ENCODE results near the gene SPATA6. TPM values are rescaled to one million over a fixed set of nuclear protein-coding genes. Genes with fewer than 3 reads are reported as not detected.

Gene SPATA6
- total and polyA plus RNA-seq, 2 of the 4 experiments (the other 2 are of a cell fraction): 1.1 to 2.0 TPM

DNA sequence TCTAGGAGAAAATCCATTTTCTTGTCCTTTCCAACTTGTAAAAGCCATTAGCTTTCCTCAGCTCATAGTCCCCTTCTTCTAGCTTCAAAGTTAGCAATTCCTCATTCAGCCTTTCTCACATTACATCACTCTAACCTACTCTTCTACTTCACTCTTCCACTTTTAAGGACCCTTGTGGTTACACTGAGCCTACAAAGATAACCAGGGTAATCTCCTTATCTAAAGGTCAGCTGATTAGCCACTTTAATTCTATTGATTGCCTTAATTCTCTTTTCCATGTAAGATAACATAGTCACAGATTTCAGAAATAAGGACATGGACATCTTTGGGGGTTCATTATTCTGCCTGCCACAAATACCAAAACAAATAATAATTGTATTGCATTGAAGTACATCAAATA lies 8.5 kb upstream of the SPATA6 start:
- H2BK20ac ChIP-seq (ENCODE audit: low read depth, low read length): no peak overlapping the region
- no peak overlapping the region for H2AFZ ChIP-seq (replicated peaks; ENCODE audit: low read length, poor library complexity)
- no peak overlapping the region for H3K9ac ChIP-seq (ENCODE audit: low read depth, low read length)
- H2AK5ac ChIP-seq (ENCODE audit: low read depth, low read length): no peak overlapping the region
- no peak overlapping the region for H3K23ac ChIP-seq (ENCODE audit: low read depth, low read length)
- H3K9me1 ChIP-seq (ENCODE audit: insufficient read depth, low read length): no peaks in the 10 kb centered on the region
- H3K4me3 ChIP-seq (ENCODE audit: insufficient read depth, low read depth, low read length): no peak overlapping the region
- no peak for TF ChIP-seq CEBPB (IDR thresholded peaks at IDR 0.05; ENCODE audit: low read depth, low read length)
- TF ChIP-seq MAFK (IDR thresholded peaks at IDR 0.05; ENCODE audit: low read depth, low read length): no peak
- no peak for TF ChIP-seq SMC3 (IDR thresholded peaks at IDR 0.05; ENCODE audit: low read depth, low read length)
- no peak for TF ChIP-seq RAD21 (IDR thresholded peaks at IDR 0.05; ENCODE audit: low read length)
- TF ChIP-seq BHLHE40 (IDR thresholded peaks at IDR 0.05; ENCODE audit: low read depth, low read length): no peak
- TF ChIP-seq MAZ (IDR thresholded peaks at IDR 0.05; ENCODE audit: borderline replicate concordance, low read depth, low read length): no peak
- TF ChIP-seq RFX5 (IDR thresholded peaks at IDR 0.05; ENCODE audit: low read depth, low read length): no peak
- TF ChIP-seq NFE2L2 (IDR thresholded peaks at IDR 0.05; ENCODE audit: low read depth, low read length): no peak
- TF ChIP-seq, protein P1, sequence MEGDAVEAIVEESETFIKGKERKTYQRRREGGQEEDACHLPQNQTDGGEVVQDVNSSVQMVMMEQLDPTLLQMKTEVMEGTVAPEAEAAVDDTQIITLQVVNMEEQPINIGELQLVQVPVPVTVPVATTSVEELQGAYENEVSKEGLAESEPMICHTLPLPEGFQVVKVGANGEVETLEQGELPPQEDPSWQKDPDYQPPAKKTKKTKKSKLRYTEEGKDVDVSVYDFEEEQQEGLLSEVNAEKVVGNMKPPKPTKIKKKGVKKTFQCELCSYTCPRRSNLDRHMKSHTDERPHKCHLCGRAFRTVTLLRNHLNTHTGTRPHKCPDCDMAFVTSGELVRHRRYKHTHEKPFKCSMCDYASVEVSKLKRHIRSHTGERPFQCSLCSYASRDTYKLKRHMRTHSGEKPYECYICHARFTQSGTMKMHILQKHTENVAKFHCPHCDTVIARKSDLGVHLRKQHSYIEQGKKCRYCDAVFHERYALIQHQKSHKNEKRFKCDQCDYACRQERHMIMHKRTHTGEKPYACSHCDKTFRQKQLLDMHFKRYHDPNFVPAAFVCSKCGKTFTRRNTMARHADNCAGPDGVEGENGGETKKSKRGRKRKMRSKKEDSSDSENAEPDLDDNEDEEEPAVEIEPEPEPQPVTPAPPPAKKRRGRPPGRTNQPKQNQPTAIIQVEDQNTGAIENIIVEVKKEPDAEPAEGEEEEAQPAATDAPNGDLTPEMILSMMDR (conservative IDR thresholded peaks at IDR 0.05; ENCODE audit: low read depth, low read length): no peak
- TF ChIP-seq CHD1 (IDR thresholded peaks at IDR 0.05; ENCODE audit: low read depth, low read length): no peak
- TF ChIP-seq POLR2A (IDR thresholded peaks at IDR 0.05; ENCODE audit: low read depth, low read length): no peak
- TF ChIP-seq RCOR1 (IDR thresholded peaks at IDR 0.05; ENCODE audit: insufficient replicate concordance, low read length): no peak
- no peak for TF ChIP-seq MXI1 (IDR thresholded peaks at IDR 0.05; ENCODE audit: borderline replicate concordance, low read depth, low read length)
- TF ChIP-seq, protein P2, sequence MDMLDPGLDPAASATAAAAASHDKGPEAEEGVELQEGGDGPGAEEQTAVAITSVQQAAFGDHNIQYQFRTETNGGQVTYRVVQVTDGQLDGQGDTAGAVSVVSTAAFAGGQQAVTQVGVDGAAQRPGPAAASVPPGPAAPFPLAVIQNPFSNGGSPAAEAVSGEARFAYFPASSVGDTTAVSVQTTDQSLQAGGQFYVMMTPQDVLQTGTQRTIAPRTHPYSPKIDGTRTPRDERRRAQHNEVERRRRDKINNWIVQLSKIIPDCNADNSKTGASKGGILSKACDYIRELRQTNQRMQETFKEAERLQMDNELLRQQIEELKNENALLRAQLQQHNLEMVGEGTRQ (IDR thresholded peaks at IDR 0.05; ENCODE audit: low read depth, low read length): no peak
- TF ChIP-seq, protein P3, sequence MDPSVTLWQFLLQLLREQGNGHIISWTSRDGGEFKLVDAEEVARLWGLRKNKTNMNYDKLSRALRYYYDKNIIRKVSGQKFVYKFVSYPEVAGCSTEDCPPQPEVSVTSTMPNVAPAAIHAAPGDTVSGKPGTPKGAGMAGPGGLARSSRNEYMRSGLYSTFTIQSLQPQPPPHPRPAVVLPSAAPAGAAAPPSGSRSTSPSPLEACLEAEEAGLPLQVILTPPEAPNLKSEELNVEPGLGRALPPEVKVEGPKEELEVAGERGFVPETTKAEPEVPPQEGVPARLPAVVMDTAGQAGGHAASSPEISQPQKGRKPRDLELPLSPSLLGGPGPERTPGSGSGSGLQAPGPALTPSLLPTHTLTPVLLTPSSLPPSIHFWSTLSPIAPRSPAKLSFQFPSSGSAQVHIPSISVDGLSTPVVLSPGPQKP (IDR thresholded peaks at IDR 0.05; ENCODE audit: borderline replicate concordance, low read depth, low read length): no peak
- TF ChIP-seq FOS (IDR thresholded peaks at IDR 0.05; ENCODE audit: low read depth, low read length): no peak
- no peak overlapping the region for H4K5ac ChIP-seq (ENCODE audit: low read depth, low read length)
- H4K91ac ChIP-seq (ENCODE audit: insufficient read depth, low read depth, low read length): no peak overlapping the region
- H3K18ac ChIP-seq (ENCODE audit: low read depth, low read length): no peak overlapping the region
- H2AK9ac ChIP-seq (replicated peaks; ENCODE audit: low read depth, low read length, poor library complexity): no peak overlapping the region
- H4K20me1 ChIP-seq (ENCODE audit: insufficient read depth, low read length): no peaks in the 10 kb centered on the region
- H2BK5ac ChIP-seq (ENCODE audit: low read depth, low read length, poor library complexity, severe bottlenecking): no peak overlapping the region
- no peak overlapping the region for H3K27ac ChIP-seq (ENCODE audit: insufficient read depth, low read length)
- ChIA-PET CTCF (no interaction called here), POLR2A (ENCODE audit: unreplicated experiment) (no interaction called here)
- no peaks in the 10 kb centered on the region for H3K4me1 ChIP-seq (ENCODE audit: control insufficient read depth, insufficient read depth, low read length)
- no TSS peak for BruUV-seq (replicated peaks)
- intact Hi-C loops (cut with micrococcal nuclease) (no loop called here), in situ Hi-C loops (cut with MboI; ENCODE audit: low sequenced_read_pairs) (no loop called here), dilution Hi-C loops (cut with HindIII; ENCODE audit: low sequenced_read_pairs, unreplicated experiment) (no loop called here)
- H3K4me2 ChIP-seq (ENCODE audit: low read depth, low read length): no peak overlapping the region
- H3K4ac ChIP-seq (ENCODE audit: low read depth, low read length): no peak overlapping the region
- no peak overlapping the region for H2BK120ac ChIP-seq (ENCODE audit: low read depth, low read length)
- ATAC-seq (ENCODE audit: low read depth): no peak
- no peaks in the 10 kb centered on the region for H3K36me3 ChIP-seq (ENCODE audit: control insufficient read depth, insufficient read depth, low read length)
- DNase-seq: no peak
- H2BK15ac ChIP-seq (ENCODE audit: low read depth, low read length): no peak overlapping the region
- no peak overlapping the region for H4K8ac ChIP-seq (ENCODE audit: low read depth in 2 of 2, low read length in 2 of 2)
- H3K79me1 ChIP-seq (ENCODE audit: low read depth in 1 of 2, low read length in 2 of 2): no peaks in the 10 kb centered on the region
- peaks cover 2% of the 10 kb centered on the region; the same call in 1 of the 2 replicates for H3K27me3 ChIP-seq (ENCODE audit: control insufficient read depth, insufficient read depth, low read length)
- H3K56ac ChIP-seq (ENCODE audit: extremely low read depth, insufficient read depth, low read length): no peak overlapping the region
- no peaks in the 10 kb centered on the region; the same call in 1 of the 2 replicates for H3K9me3 ChIP-seq (ENCODE audit: control insufficient read depth, insufficient read depth, low read length)
- no peak overlapping the region for H3K14ac ChIP-seq (replicated peaks; ENCODE audit: low read depth, low read length)
